ENCODE results near the gene DGCR8.
"Not testable (repeated sequence)": the region's sequence is repeated elsewhere in the genome, so short reads cannot be mapped to it uniquely, and the experiment has no call there.

The DGCR8 gene

DNA sequence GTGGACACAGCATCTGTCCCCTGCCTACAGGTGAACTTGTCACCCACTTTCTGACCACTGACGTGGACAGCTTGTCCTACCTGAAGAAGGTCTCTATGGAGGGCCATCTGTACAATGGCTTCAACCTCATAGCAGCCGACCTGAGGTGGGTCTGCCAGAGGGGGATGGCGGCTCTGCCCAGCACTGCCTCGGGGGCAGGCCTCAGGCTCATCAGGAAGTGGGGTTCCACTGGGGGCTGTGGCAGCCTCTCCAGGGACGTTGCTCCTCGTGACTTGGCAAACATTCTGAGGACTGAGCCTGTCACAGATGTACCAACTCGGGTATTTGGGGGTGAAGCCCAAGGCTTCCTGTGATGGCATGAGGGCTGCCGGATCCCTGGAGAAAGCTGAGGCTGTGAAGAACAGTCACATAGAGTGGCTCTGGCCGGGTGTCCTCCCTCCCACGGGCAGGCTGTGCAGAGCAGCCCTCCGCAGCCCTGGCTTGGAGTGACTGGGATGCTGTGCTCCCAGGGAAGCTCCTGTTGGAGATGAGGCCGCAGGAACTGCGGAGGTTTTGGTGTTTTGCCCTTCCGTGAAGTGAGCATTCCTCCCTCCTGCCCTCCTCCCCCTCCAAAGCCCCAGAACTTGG is 26.5 kb upstream of the DGCR8 start:
- no peak for FAIRE-seq

- FAIRE-seq = no peak
Observed at GRCh38 chr22:20054034-20054427, 26.0 kb upstream of the DGCR8 start.

DNA sequence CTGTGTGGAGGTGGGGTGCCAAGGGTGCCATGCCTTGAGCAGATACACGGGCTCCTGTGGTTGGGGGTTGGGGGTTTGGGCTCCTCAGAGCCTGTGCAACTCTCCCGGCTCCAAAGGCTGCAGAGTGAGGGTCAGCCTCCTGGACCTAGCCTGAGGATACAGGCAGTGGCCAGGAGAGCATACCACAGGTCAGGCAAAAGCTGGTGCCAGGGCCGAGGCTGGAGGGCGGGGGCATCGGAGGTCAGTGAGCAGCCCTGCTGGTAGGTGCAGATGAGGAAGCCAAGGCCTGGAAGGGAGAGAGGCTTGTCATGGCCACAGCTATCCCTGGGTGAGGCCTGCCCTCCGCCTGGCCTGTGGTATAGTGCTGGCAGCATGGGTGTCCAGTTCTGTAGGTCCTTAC is 25.6 kb upstream of the DGCR8 start:
- FAIRE-seq = no peak

GRCh38 chr22:20055144-20055543 is 24.9 kb upstream of the DGCR8 start:
- FAIRE-seq = no peak

DNA sequence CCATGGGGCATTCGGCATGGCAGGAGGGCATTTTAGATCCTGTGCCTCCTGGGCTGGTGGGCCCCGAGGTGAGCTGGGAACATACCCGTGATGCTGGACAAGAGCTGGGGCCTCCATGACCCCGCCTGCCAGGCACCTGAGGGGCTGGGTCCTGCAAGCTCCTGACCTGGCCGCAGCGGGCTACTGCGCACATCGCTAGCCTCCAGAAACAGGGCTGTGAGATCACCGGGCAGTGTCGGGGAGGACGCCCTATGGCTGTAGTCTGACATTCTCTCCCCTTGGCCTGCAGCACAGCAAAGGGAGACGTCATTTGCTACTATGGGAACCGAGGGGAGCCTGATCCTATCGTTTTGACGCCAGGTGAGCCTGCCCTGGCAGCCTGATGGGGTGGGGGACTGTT is 24.4 kb upstream of the DGCR8 start:
- FAIRE-seq = no peak

GRCh38 chr22:20056161-20056560 is 23.9 kb upstream of the DGCR8 start:
- no peak for FAIRE-seq

- no peak for FAIRE-seq
Observed at GRCh38 chr22:20056696-20057386, 23.2 kb upstream of the DGCR8 start.

- no peak for FAIRE-seq
Observed at GRCh38 chr22:20057596-20058268, 22.3 kb upstream of the DGCR8 start.

DNA sequence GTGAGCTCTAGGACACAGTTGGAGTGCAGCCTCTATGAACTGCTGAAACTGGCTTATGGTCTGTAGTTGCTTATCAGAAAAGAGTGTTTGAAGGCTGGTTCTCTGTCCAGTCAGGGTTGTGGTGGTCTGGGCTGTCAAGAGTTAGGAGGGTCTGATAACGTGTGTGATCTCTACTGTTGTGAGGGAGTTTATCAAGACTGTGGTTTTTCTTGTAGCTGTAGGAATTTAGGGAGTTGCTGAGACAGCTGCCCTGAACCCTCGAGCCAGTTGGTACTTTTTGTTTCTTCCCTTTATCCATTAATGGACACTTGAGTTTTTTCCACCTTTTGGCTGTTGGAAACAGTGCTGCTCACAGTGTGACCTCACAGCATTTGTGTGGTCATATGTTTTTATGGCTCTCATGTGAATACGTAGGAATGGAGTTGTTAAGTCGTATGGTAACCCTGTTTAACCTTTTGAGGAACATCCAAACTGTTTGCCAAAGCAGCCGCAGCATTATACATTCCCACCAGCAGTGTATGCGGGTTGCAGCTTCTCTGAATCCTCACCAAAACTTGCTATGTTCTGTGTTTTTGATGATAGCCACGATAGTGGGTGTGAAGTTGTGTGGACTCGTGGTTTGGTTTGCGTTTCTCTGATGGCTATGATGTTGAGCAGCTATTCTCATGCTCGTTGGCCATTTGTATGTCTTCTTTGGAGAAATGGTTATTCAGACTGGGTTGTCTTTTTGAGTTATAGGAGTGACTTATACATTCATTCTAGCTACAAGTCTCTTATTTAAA is 20.9 kb upstream of the DGCR8 start:
- FAIRE-seq = no peak

DNA sequence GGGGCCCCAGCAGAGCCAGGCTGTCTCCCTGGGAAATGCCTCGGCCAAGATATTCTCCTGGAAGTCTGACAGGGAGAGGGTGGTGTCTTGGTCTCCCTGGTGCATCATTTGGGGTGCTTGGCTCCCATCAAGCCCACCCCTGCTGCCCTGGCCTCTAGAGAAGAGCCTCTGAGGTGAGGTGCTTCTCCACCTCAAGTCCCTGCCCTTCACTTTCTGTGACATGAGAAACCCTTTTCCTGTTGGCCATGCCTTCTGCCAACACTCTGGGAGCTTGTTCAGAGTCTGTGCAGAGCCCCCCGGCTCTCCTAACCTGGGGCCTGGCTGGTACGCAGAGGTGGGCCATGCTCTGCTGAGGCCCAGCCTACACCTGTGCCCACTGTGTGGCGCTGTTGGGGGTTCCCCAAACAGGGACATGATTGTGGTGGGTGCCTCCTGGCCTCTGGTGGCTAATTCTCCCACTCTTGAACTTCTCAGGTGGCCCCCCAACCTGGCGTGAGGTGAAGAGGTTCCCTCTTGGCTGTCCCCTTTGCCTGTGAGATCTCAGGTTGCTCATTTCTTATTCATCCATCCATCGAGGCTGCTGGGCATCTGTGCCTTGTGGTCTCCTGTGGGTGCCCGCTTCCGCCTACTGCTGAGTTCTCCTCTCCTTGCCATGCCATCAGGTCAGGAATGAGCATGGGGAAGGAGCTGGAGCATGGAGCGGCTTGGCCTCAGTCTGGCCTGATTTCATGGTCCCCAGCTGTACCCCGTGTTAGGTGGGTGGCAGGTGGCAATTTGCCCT is 19.2 kb upstream of the DGCR8 start:
- no peak for FAIRE-seq

- FAIRE-seq = no peak
Observed at GRCh38 chr22:20061481-20061861, 18.6 kb upstream of the DGCR8 start.

DNA sequence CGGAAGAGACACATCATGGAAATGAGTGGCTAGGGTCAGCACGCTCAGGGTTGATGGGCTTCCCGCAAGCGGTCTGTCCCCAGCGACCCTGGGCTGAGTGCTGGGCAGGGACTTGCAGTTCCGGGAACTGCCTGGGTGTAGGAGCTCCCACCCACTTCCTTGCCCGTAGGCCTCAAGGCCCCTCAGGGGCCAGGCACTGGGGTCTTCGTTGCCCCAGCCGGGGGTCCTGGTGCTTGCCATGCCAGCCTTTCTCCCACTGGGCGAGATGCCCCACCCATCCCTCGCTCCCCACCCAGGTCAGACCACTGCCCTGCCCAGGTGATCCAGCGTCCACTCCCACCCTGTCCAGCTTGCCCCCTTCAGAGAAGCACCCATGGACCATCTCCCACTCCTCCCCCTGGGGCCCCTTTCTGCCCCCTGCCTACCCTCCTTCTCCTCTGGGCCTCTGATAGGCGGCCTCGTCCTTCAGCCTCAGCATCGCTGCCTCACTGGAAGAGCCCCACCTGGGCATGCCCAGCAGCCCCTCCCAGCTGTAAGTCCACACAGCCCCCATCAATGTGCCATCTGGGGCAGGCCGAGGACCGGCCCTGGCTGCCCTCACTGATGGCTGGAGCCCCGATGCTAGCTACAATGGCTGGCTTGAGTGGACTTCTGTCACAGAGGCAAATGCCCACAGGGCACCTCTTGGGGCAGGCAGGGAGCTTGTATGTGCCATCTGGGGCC is 17.8 kb upstream of the DGCR8 start:
- no peak for FAIRE-seq

- FAIRE-seq = no peak
Observed at GRCh38 chr22:20062766-20063083, 17.3 kb upstream of the DGCR8 start.

DNA sequence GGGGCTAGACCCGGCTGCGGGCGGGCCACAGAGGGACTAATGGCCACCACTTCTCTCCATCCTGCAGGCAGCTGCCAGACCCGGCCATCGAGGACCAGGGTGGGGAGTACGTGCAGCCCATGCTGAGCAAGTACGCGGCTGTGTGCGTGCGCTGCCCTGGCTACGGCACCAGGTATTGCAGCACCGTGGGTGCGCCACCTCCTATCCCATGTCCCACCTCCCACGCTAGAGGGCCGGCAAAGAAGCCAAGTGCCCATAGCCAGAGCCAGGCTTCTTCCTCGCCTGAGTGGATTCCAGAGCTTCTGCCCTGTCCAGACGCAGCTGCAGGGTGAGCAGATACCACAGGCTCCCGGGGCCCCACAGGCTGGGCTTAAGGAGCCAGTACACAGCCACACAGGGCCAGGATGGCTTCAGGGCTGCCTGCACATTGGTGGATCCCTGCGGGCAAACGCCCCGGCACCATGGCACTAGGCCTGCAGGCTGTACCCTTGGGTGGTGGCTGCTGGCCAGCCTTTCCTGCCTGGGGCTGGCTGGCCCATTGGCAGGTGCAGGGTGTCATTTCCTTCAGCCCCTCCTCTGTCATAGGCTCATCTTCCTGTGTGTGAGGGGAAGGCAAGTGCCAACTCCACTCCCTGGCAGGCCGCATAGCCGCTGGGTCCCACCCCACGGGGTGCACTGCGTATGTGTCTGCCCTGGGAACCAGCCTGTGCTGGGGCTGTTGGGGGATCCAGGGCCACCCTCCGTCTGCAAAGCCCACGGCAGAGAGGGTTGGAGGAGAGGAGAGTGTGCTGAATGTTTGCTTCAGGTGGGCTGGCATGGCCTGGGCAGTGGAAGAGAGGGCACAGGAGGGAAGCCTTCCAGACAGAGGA is 16.5 kb upstream of the DGCR8 start:
- FAIRE-seq = no peak

DNA sequence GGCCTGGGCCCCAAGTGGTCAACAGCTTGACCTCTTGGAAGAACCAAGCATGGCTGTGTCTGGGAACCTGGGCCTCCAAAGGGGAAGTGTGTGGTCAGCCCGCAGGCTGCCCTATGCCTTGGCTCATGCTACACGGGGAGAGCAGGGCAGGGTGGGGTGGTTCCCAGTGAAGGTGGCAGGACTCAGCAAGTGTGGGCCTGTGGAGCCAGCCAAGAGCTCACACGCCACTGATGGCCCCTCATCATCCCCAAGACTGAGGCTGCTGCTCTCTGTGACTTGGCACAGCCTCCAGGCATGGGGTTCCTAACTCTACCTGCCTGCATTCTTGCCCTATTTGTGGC is 15.9 kb upstream of the DGCR8 start:
- FAIRE-seq = no peak

GRCh38 chr22:20064545-20065262 is 15.3 kb upstream of the DGCR8 start:
- no peak for FAIRE-seq

DNA sequence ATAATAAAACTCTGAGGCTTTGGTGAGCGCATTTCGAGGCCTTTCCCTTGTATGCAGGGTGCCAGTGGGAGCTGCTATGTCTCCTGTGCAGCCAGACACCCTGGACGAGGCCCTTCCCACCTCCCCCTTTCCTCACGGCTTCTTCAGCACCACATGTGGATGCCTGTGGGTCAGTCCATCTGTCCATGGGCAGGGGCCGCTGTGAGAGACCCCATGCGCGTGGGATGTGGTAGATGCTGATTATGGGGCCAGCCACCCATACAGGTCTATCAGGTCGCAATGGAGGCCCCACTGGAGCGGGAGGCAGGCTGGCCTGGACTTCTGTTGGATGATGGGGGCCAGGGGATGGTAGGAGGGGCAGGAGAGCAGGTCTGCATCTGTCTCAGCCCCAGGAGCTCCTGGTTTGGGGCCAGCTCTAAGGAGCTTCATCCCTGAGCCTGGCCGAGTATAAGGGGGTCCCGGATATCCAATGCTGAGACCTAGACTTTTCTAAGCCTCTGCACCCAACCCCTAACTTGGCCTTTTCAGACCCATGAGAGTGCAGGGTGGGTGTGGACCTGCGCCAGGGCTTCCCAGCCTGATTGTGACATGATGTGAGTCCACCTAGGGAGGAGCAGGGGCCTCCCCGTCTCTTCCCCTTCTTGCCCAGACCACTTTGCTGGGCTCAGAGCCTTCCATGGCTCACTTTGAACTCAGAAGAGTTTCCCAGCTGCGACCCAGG is 14.0 kb upstream of the DGCR8 start:
- FAIRE-seq = no peak

DNA sequence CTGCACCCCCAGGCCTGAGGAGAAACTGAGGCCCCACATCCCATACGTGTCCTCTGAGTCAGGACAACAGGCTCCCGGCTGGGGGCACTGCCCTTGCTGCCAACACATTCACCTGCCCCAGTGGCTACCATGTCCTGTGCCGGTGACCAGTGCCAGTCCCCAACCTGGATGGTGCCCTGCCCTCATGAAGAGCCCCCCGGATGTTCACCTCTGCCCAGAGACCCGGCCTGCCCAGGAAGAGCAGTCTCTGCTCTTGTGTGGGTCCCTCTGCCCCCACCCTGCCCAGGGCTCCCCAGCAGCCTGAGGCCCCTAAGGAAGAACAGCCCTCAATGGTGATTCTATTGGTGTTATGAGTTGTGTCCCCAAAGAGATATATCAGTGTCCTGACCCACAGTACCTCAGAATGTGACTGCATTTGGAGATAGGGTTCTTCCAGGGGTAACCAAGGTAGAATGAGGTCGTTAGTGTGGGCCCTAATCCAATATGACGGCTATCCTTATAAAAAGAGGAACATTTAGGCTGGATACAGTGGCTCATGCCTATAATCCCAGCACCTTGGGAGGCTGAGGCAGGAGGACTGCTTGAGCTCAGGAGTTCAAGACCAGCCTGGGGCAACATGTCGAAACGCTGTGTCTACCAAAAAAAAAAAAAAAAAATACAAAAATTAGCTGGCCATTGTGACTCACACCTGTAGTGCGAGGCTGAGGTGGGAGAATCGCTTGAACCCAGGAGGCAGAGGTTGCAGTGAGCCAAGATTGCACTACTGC is 13.2 kb upstream of the DGCR8 start:
- no peak for FAIRE-seq

DNA sequence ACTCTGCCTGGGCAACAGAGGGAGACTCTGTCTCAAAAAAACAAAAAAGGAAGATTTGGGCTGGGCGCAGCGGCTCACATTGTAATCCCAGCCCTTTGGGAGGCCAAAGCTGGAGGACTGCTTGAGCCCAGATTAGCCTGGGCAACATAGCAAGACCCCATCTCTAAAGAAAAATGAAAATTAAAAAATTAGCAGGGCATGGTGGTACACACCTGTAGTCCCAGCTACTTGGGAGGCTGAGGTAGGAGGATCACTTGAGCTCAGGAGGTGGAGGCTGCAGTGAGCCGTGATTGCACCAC is 12.7 kb upstream of the DGCR8 start:
- not testable (repeated sequence) for FAIRE-seq

Measured in A204.1 (cell line).